HG03095 (cell line): Measurements from ENCODE around the gene SHLD1.

ENCODE experiments used
- ATAC-seq: cut with Tn5 transposase; IDR thresholded peaks from one replicate; pipeline ENCODE4 v1.9.1; 2021; ENCODE audit warnings: moderate library complexity; ENCODE audit not compliant: unreplicated experiment

The SHLD1 gene

GRCh38 chr20:5886788-5887187, 136.6 kb downstream of the SHLD1 start:
- no peak for ATAC-seq

DNA sequence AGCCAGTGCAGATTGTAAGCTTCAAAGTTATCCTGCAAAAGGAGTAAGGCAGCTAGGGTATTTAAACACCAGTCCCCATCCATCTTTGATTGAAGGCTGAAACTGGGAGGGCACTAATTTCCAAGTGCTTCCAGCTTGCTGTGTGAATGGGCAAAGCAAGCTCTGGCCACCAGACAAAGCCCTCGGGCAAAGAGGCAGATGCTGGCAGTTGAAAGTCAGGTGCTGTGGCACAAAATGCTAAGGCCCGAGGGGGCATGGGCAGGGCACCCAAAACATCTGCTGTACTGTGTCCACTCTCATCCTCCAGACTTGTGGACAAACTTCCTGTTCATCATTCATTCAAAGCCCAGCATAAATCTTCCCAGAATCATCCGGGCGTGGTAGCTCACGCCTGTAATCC, 137.2 kb downstream of the SHLD1 start:
- ATAC-seq = no peak

DNA sequence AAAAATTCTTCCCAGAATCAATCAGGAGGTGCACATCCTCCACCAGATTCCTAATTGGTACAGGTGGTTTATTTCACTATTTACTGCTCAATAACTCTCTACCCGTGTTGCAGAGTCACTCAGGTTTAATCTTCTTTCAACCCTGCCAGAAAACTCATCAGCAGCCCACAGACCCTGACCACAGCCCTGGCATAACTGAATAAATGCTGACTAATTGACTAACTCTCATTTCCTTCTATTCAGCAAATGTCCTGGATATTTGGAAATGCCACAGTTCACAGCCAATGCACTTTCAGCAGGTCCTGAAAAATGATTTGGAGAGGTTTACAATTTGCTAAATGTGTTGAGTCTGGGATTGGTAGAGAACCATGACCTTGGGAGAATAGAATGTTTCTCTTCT, 137.8 kb downstream of the SHLD1 start:
- ATAC-seq = no peak

GRCh38 chr20:5890773-5891441, 140.7 kb downstream of the SHLD1 start:
- ATAC-seq = no peak

DNA sequence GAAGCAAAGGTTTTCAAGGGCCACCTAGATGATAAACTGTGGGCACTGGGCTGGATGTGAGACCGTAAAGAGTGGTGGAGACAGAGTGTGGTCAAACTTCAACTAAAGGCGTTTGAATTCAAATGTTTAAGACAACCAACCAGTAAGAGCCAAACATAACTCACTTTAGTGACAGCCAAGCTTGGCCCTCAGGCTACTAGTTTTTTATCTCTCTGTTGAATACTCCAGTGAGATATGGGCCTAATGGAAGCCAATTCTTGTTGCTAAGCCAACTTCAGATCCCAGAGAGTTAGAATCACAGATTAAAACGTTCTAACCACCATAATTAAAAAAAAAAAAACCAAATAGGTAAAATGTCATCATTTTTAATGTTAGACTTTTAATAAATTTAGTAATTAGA, 142.9 kb downstream of the SHLD1 start:
- no peak for ATAC-seq

- ATAC-seq = no peak
These were observed 143.4 kb downstream of the SHLD1 start for GRCh38 chr20:5893621-5894020.

- ATAC-seq = no peak
These were observed 145.4 kb downstream of the SHLD1 start for GRCh38 chr20:5895626-5896025.

- ATAC-seq = no peak
These were observed 149.2 kb downstream of the SHLD1 start for GRCh38 chr20:5899444-5899843.

GRCh38 chr20:5900908-5901307, 150.7 kb downstream of the SHLD1 start:
- ATAC-seq = no peak

DNA sequence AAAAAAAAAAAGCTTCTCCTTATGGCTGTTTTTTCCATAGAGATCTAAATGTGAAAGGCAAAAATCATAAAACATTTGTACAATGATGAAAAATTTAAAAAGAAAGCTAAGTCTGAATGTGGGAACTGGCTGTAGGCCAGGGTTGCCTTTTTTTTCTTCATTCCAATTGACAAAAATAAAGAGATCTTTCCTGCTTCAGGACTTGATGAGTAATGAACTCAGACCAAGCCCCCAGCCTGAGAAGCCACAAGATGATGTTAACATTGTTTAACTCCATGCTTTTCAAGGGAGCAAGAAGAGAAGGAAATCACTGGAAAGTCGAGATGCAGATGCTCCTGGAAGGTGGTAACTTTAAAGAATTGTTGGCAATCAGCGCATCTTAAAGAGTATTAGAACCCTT, 158.8 kb downstream of the SHLD1 start:
- no peak for ATAC-seq

- ATAC-seq = no peak
These were observed 160.0 kb downstream of the SHLD1 start for GRCh38 chr20:5910186-5910585.

DNA sequence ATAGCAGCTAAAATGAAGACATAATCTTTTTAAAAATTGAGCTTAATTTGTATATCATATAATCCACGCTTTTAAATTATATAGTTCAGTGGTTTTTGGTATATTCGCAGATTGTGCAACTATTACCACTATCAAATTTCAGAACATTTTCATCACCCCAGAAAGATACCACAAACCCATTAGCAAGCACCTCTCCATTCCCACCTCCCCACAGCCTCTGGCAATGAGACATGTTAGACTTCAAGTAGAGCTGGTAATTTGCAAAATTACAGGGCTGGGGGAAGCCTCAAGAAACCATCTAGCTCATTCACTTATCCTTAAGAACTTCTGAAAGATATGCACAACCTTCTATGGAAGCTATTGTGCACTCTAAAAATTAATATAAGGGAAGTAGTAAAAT, 163.0 kb downstream of the SHLD1 start:
- ATAC-seq = no peak
